ENCODE results near the gene GRK1. TPM values are rescaled to one million over a fixed set of nuclear protein-coding genes. Genes with fewer than 3 reads are reported as not detected.
"Not testable (repeated sequence)": the region's sequence is repeated elsewhere in the genome, so short reads cannot be mapped to it uniquely, and the experiment has no call there.

Gene GRK1
- total RNA-seq, 1 donor from 2014 or later: not detected

DNA sequence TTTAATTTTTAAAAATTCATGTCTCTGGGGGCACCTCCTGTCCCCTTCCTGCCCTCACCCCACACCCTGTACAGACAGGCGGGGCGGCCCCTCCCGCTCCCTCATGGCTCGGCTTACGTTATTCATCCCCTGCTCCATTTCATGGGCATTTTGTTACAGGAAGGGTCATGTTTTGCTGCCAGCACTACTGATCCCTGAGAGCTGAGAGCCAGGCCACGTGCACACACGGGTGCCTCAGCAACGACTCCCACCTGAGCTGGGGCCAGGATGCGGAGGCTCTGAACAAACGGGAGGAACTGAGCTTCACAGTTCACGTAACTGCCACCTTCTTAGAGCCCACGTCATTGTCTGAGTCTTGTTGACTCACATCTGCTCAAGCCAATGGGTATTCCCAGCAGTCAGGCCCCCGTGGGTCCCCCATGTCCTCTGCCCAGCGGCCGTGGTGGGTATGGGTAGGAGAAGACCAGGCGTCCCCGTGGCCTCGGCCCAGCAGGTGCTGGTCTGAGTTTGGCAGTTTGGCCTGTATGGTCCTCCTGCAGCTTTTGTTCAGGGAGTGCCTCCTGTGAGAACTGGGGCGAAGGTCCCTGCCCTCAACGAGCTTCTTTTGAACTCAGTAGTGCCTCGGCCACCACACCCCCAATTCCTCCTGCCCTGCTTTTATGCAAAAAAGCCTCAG, 75.6 kb downstream of the GRK1 start:
- TF ChIP-seq, protein P1, sequence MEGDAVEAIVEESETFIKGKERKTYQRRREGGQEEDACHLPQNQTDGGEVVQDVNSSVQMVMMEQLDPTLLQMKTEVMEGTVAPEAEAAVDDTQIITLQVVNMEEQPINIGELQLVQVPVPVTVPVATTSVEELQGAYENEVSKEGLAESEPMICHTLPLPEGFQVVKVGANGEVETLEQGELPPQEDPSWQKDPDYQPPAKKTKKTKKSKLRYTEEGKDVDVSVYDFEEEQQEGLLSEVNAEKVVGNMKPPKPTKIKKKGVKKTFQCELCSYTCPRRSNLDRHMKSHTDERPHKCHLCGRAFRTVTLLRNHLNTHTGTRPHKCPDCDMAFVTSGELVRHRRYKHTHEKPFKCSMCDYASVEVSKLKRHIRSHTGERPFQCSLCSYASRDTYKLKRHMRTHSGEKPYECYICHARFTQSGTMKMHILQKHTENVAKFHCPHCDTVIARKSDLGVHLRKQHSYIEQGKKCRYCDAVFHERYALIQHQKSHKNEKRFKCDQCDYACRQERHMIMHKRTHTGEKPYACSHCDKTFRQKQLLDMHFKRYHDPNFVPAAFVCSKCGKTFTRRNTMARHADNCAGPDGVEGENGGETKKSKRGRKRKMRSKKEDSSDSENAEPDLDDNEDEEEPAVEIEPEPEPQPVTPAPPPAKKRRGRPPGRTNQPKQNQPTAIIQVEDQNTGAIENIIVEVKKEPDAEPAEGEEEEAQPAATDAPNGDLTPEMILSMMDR (IDR thresholded peaks at IDR 0.05; ENCODE audit: insufficient read depth, low read length, poor library complexity, severe bottlenecking): no peak
- DNase-seq (ENCODE audit: low read depth): peak; percentile 21
- Histone ChIP-seq H3K4me3 (ENCODE audit: low read depth, low read length) (no peak overlapping the region), H3K36me3 (ENCODE audit: control insufficient read depth, insufficient read depth, low read length) (no peaks in the 10 kb centered on the region), H3K27me3 (ENCODE audit: control insufficient read depth, insufficient read depth, low read length) (no peaks in the 10 kb centered on the region)

DNA sequence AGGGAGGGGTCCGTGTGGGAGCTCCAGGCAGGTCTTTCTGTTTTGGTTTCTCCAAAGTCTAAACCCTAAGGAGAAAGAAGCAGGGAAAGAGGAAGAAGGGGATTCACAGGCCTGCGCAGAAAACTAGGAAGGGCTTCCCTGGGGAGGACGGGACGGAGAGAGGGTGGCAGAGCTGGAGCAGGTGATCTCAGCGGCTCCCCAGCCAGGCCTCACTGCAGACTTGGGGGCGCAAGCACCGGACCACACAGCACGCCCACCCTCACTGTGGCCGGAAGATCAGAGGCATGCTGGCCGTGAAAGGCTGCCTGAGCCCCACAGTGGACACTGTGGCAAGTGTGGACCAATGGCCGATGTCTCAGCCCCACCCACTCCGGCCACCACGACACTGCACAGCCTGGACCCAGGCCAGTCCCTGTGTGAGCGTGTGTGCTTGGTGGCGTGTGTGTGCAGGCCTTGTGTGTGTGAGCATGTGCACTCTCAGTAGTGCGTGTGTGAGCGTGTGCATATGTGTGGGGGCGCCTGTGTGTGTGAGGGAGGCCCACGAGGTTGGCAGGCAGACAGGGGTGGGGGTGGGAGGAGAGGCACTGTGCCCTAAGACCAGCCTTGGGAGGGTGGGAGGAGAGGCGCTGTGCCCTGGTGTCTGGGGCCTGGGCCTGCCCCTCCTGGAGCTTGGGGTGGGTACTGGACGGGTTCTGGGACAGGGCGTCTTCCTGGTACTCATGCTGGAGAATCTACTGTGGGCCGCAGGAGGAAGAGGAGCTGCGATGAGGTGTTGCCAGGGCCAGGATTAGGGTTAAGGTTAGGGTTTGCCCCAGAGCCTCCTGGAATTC, 76.6 kb downstream of the GRK1 start:
- no peak for DNase-seq (ENCODE audit: low read depth)
- H3K36me3 ChIP-seq (ENCODE audit: control insufficient read depth, insufficient read depth, low read length): no peaks in the 10 kb centered on the region
- TF ChIP-seq, protein P1 (IDR thresholded peaks at IDR 0.05; ENCODE audit: insufficient read depth, low read length, poor library complexity, severe bottlenecking): no peak
- no peak overlapping the region for H3K4me3 ChIP-seq (ENCODE audit: low read depth, low read length)
- no peaks in the 10 kb centered on the region for H3K27me3 ChIP-seq (ENCODE audit: control insufficient read depth, insufficient read depth, low read length)

DNA sequence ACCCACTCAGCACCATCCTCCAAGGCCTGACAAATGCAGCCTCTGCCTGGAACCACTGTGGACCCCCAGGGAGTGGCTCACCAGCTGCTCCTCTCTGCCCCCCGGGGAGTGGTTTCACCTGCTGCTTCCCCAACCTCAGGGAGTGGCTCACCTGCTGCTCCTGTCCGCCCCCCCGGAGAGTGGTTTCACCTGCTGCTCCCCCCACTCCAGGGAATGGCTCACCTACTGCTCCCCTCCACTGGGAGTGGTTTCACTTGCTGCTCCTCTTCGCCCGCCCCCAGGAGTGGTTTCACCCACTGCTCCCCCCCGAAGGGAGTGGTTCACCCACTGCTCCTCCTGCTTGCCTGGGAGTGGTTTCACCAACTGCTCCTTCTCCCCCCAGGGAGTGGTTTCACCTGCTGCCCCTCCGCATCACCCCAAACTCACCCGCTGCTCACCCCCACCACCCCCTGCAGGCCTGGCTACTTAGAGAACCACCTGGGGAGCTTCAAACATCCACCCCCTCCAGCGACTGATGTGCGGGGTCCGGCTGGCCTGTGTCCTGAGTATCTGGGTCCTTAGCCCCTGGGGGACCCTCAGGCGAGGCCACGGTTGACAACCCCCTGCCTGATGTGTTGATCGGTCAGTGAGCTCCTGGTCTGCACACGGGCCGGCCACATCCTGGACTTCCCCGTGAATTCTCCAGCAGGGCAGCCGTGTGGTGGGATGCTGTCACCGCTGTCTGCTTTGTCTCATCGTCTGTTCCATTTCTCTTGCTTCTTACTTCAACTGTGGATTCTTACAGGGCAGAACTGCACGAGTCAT, 77.4 kb downstream of the GRK1 start:
- DNase-seq (ENCODE audit: low read depth): no peak
- H3K36me3 ChIP-seq (ENCODE audit: control insufficient read depth, insufficient read depth, low read length): no peaks in the 10 kb centered on the region
- TF ChIP-seq, protein P1 (IDR thresholded peaks at IDR 0.05; ENCODE audit: insufficient read depth, low read length, poor library complexity, severe bottlenecking): no peak
- no peak overlapping the region for H3K4me3 ChIP-seq (ENCODE audit: low read depth, low read length)
- H3K27me3 ChIP-seq (ENCODE audit: control insufficient read depth, insufficient read depth, low read length): no peaks in the 10 kb centered on the region

DNA sequence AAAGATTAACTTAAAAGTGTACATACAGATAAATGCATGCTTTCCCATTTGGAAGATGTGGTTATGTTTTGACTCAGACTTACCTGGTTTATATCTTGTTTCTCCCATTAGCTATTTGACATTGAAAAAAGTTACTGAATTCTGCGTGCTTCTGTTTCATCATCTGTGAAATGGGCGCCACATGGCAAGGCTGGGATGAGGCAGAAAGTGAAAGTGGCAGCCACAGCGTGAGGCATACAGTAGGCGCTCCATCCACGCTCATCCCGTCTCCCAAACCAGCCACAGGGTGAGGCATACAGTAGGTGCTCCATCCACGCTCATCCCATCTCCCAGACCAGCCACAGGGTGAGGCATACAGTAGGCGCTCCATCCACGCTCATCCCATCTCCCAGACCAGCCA, 78.0 kb downstream of the GRK1 start:
- no peak for DNase-seq (ENCODE audit: low read depth)
- H3K4me3 ChIP-seq (ENCODE audit: low read depth, low read length): no peak overlapping the region
- TF ChIP-seq, protein P1 (IDR thresholded peaks at IDR 0.05; ENCODE audit: insufficient read depth, low read length, poor library complexity, severe bottlenecking): no peak

DNA sequence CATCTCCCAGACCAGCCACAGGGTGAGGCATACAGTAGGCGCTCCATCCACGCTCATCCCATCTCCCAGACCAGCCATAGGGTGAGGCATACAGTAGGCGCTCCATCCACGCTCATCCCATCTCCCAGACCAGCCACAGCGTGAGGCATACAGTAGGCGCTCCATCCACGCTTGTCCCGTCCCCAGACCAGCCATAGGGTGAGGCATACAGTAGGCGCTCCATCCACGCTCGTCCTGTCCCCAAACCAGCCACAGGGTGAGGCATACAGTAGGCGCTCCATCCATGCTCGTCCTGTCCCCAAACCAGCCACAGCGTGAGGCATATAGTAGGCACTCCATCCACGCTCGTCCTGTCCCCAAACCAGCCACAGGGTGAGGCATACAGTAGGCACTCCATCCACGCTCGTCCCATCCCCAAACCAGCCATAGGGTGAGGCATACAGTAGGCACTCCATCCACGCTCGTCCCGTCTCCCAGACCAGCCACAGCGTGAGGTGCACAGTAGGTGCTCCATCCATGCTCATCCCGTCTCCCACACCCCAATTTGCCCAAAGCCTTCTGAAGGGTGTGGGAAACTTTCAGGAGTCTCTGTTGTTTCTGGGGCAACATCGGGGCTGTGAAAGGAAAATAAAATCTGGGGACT, 78.6 kb downstream of the GRK1 start:
- DNase-seq (ENCODE audit: low read depth); H3K27me3 ChIP-seq (ENCODE audit: control insufficient read depth, insufficient read depth, low read length); H3K4me3 ChIP-seq (ENCODE audit: low read depth, low read length); H3K36me3 ChIP-seq (ENCODE audit: control insufficient read depth, insufficient read depth, low read length): not testable (repeated sequence)

More for the DNA sequence above, 78.0 kb downstream of the GRK1 start:
- H3K36me3 ChIP-seq (ENCODE audit: control insufficient read depth, insufficient read depth, low read length): no peaks in the 10 kb centered on the region
- H3K27me3 ChIP-seq (ENCODE audit: control insufficient read depth, insufficient read depth, low read length): no peaks in the 10 kb centered on the region

Measured in kidney epithelial cell (primary cell).